Measurements from ENCODE around the gene TRMT11. TPM values are rescaled to one million over a fixed set of nuclear protein-coding genes. Genes with fewer than 3 reads are reported as not detected.

The TRMT11 gene
- total RNA-seq, 1 experiment from 2014 or later, result 24.2 TPM

DNA sequence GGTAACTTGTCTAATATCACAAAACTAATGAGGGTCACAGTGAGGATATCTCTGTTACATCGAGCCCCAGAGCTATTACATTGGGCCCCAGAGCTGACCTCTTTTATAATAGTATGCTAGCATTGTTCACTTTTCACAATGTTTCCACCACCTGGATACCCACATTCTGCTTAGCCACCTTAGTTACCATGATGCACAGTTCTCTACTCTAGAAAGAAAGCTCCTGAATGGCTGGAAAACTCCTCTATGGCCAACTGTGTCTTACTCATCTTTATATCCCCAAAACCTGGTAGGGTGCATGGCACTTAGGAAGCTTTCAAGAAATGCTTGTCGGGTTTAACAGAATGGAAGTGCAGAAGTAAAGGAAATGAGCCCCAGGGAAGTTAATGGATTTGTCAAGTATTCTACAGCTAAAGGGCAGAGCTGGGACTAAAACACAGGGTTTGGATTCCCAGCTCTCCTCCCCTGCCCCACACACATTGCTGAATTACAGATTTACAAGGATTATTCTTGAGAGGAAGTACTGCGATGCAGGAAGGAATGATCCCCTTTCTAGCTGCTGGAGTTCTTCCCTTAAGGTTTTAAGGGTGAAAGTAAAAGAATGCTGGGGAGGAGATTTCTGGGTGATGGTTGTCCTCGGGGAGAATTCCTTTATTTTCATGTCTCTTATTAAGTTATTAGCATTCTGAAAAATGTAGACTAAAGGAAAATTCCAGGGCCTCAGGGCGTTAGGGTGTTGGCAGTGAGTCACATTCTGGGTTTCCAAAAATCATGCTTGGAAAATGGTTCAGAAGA lies 45.9 kb upstream of the TRMT11 start:
- peak in 1 of 2 experiments; percentile 85 for DNase-seq

GRCh38 chr6:125942672-125943527 lies 43.4 kb upstream of the TRMT11 start:
- Histone ChIP-seq H3K27ac (peak overlapping the region; percentile 98), H3K36me3 (ENCODE audit: low read depth) (no peaks in the 10 kb centered on the region), H3K4me3 (no peak overlapping the region), H4K20me1 (ENCODE audit: insufficient read depth) (no peaks in the 10 kb centered on the region), H3K27me3 (ENCODE audit: insufficient read depth, low read depth) (no peaks in the 10 kb centered on the region), H3K9me2 (ENCODE audit: insufficient read depth) (no peaks in the 10 kb centered on the region), H2AFZ (no peak overlapping the region; the same call in 1 of the 2 replicates), H3K4me2 (peak overlapping the region; percentile 52), H3K4me1 (replicated peaks; ENCODE audit: insufficient read depth) (peaks cover 88% of the 10 kb centered on the region), H3K79me2 (ENCODE audit: low read depth) (no peaks in the 10 kb centered on the region), H3K9me3 (ENCODE audit: insufficient read depth, low read depth) (no peaks in the 10 kb centered on the region), H3F3A (ENCODE audit: insufficient read depth, low read depth) (peaks cover 64% of the 10 kb centered on the region)
- intact Hi-C loops (cut with micrococcal nuclease; ENCODE audit: unreplicated experiment), result loop anchor here (10.0 kb wide), 1 partner anchor 748 kb away; no protein-coding TSS in a partner anchor
- DNase-seq, result peak in 1 of 2 experiments; percentile 94
- TF ChIP-seq EZH2 (IDR thresholded peaks at IDR 0.05; ENCODE audit: low read depth) (no peak), CTCF (conservative IDR thresholded peaks at IDR 0.05) (no peak)
- no TSS peak for BruUV-seq (replicated peaks)
- POLR2A ChIA-PET (ENCODE audit: unreplicated experiment), result interaction anchor here (0.5 kb wide), 1 partner anchor 21 kb away, joined by 3 read pairs; no protein-coding TSS in a partner anchor
- CTCF ChIA-PET, result no interaction called here

More for the DNA sequence above, 45.9 kb upstream of the TRMT11 start:
- H3K4me2 ChIP-seq, result peak overlapping the region; percentile 48
- H3F3A ChIP-seq (ENCODE audit: insufficient read depth, low read depth), result peaks cover 48% of the 10 kb centered on the region
- 0 out of 2 replicates have a peak overlapping the region, but pooled peaks have one; percentile 4 for H3K4me3 ChIP-seq
- H3K4me1 ChIP-seq (replicated peaks; ENCODE audit: insufficient read depth), result peaks cover 64% of the 10 kb centered on the region
- no TSS peak for BruUV-seq (replicated peaks)
- TF ChIP-seq CTCF (conservative IDR thresholded peaks at IDR 0.05) (no peak), EZH2 (IDR thresholded peaks at IDR 0.05; ENCODE audit: low read depth) (no peak)
- no peaks in the 10 kb centered on the region for H4K20me1 ChIP-seq (ENCODE audit: insufficient read depth)
- H3K79me2 ChIP-seq (ENCODE audit: low read depth), result no peaks in the 10 kb centered on the region
- intact Hi-C loops (cut with micrococcal nuclease; ENCODE audit: unreplicated experiment), result loop anchor here (10.0 kb wide), 1 partner anchor 746 kb away; no protein-coding TSS in a partner anchor
- H3K36me3 ChIP-seq (ENCODE audit: low read depth), result no peaks in the 10 kb centered on the region
- no peaks in the 10 kb centered on the region for H3K9me2 ChIP-seq (ENCODE audit: insufficient read depth)
- H3K27me3 ChIP-seq (ENCODE audit: insufficient read depth, low read depth), result no peaks in the 10 kb centered on the region
- no peaks in the 10 kb centered on the region; the same call in 1 of the 2 replicates for H3K9me3 ChIP-seq (ENCODE audit: insufficient read depth, low read depth)
- CTCF ChIA-PET, result interaction anchor here (0.6 kb wide), 1 partner anchor 16 kb away, joined by 3 read pairs; the partner anchor contains the start of gene HINT3
- POLR2A ChIA-PET (ENCODE audit: unreplicated experiment), result interaction anchor here (0.7 kb wide), 1 partner anchor 21 kb away, joined by 3 read pairs; no protein-coding TSS in a partner anchor
- H2AFZ ChIP-seq, result peak overlapping the region; percentile 32
- H3K27ac ChIP-seq, result peak overlapping the region; percentile 76

All from PC-9 (cell line).